ENCODE measurements around the gene FMO4. TPM values are rescaled to one million over a fixed set of nuclear protein-coding genes. Genes with fewer than 3 reads are reported as not detected.
"Not testable (repeated sequence)": the region's sequence is repeated elsewhere in the genome, so short reads cannot be mapped to it uniquely, and the experiment has no call there.

The FMO4 gene
- total RNA-seq, 6 experiments from 2014 or later, result 12.8 to 32.7 (median 20.0) TPM

DNA sequence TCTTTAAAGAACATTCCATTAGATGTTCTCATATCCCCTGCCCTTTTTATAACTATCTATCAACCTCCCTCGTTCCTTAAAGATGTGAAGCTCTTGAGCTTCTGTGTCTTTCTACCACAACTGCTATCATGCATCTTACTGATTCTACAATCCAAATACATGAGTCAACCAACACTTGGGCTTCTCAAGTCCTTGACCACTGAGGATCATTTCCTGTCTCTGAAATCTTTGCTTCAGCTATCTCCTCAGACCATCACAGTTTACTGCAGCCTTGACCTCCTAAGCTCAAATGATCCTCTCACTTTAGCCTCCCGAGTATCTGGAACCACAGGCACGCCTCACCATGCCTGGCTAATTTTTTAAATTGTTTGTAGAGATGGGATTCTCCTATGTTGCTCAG lies 75.2 kb downstream of the FMO4 start:
- Histone ChIP-seq H3K27ac (no peak overlapping the region), H3K9me3 (no peaks in the 10 kb centered on the region), H3K4me1 (peaks cover 0 to 8% (median 0%) of the 10 kb centered on the region in 4 donors), H3K36me3 (no peaks in the 10 kb centered on the region), H3K4me3 (no peak overlapping the region), H3K27me3 (no peaks in the 10 kb centered on the region)
- intact Hi-C loops (cut with DNase I), result no loop called here
- 63% methylated on average over 3 of the region's 3 CpGs for WGBS (ENCODE audit: insufficient coverage, low coverage, low lambda C conversion rate, missing lambda C conversion rate)
- TF ChIP-seq POLR2A (IDR thresholded peaks at IDR 0.05), result no peak
- TF ChIP-seq, protein P1, sequence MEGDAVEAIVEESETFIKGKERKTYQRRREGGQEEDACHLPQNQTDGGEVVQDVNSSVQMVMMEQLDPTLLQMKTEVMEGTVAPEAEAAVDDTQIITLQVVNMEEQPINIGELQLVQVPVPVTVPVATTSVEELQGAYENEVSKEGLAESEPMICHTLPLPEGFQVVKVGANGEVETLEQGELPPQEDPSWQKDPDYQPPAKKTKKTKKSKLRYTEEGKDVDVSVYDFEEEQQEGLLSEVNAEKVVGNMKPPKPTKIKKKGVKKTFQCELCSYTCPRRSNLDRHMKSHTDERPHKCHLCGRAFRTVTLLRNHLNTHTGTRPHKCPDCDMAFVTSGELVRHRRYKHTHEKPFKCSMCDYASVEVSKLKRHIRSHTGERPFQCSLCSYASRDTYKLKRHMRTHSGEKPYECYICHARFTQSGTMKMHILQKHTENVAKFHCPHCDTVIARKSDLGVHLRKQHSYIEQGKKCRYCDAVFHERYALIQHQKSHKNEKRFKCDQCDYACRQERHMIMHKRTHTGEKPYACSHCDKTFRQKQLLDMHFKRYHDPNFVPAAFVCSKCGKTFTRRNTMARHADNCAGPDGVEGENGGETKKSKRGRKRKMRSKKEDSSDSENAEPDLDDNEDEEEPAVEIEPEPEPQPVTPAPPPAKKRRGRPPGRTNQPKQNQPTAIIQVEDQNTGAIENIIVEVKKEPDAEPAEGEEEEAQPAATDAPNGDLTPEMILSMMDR (IDR thresholded peaks at IDR 0.05), result no peak
- DNase-seq (no peak), ATAC-seq (no peak)

DNA sequence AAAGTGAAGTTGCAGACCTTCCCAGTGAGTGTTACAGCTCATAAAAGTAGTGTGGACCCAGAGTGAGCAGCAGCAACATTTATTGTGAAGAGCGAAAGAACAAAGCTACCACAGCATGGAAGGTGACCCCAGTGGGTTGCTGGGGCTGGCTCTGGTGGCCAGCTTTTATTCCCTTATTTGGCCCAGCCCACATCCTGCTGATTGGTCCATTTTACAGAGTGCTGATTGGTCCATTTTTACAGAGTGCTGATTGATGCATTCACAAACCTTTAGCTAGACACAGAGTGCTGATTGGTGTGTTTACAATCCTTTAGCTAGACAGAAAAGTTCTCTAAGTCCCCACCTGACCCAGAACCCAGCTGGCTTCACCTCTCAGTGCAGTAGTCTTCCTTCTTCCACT lies 76.8 kb downstream of the FMO4 start:
- H3K27me3 ChIP-seq; DNase-seq; H3K27ac ChIP-seq; intact Hi-C loops (cut with DNase I); ATAC-seq; H3K4me3 ChIP-seq; H3K4me1 ChIP-seq; H3K36me3 ChIP-seq; H3K9me3 ChIP-seq: not testable (repeated sequence)
- no CpG with 5 or more reads among the region's 1 CpG for WGBS (ENCODE audit: insufficient coverage, low coverage, low lambda C conversion rate, missing lambda C conversion rate)

Small RNA genes lying within 50 kb of the gene (small RNA-seq; reads per million reads assigned to genes)
- 0 reads per million in 2 experiments for gene SRP14P4

Other genes starting within 250 kb of the FMO4 start
- 100 to 1,000 TPM; 107 to 428 (median 326) TPM for gene FMO3, start 223.3 kb upstream of the FMO4 start, total RNA-seq
- 1 to 10 TPM; 1.0 to 6.8 (median 3.9) TPM for gene FMO2, start 128.9 kb upstream of the FMO4 start, total RNA-seq
- gene FMO1, start 65.7 kb upstream of the FMO4 start, total RNA-seq, result 1 to 10 TPM in 3 of 6 experiments, under 1 TPM in 3; 0.15 to 7.6 (median 2.5) TPM
- gene PRRC2C, start 171.3 kb downstream of the FMO4 start, total RNA-seq, result 10 to 100 TPM; 39.1 to 59.9 (median 48.5) TPM